ENCODE measurements around the gene CASTOR1.

The CASTOR1 gene

DNA sequence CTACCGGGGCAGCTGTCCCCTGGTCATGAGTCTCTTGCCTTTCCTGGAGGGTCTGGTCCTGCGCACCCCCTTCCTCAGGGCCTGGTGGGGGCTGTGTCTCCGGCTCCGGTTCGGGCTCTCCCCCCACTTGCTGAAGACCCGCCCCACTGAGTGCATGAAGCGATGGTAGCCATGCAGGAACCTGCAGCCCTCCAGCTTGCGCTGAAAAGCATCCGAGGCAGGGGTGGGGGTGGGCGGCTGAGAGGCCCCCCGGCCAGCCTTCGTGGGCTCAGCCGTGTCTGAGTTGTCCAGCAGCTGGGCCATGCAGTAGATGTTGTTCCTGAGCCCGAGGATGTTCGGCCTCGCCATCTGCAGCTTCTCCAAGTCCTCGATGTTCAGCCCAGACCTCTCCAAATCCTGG is 25.4 kb downstream of the CASTOR1 start:
- Histone ChIP-seq H3K9ac (ENCODE audit: low read depth, low read length) (no peak overlapping the region), H3K9me3 (ENCODE audit: control insufficient read depth, insufficient read depth, low read length) (no peaks in the 10 kb centered on the region), H3K36me3 (ENCODE audit: insufficient read depth, low read length) (no peaks in the 10 kb centered on the region), H3K4me1 (ENCODE audit: insufficient read depth, low read length) (peaks cover 4% of the 10 kb centered on the region; the same call in 1 of the 2 replicates)

DNA sequence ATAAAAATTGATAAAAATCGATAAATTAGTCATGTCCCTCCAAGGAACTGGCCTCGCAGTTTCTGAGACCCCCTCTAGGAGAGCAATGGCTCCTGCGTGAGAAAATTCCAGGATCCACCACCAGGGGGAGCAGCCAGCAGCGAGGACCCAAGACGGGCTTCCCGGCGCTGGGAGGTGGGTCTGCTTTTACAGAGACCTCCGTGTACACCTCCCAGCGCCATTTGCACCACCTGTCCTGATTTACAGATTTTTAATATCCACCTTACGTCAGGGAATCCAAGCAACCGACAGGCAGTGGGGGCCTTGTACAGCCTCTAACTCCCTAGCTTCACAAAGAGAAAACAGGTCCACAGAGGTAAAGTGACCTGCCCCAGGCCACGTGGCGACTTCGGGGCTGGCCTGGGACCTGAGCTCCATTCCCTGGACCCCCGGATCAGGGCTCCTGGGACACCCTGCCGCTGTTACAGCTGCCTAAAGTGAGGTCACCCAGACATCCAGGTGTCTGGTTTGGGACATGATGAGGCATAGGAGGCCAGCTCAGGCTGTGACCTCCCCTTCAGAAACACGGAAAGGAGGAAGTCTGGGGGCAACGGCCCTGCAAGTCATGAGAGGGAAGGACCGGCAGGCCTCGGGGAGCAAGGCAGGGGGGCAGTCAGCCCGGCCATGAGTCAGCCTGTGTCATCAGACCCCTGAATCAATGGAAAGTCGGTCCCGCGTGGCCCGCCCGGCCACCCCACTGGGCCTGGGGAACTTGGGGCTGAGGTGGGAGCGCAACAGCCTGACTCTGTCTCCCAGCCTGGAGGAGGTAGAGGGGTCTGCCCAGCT is 26.2 kb downstream of the CASTOR1 start:
- Histone ChIP-seq H3K9ac (ENCODE audit: low read depth, low read length) (no peak overlapping the region), H3K9me3 (ENCODE audit: control insufficient read depth, insufficient read depth, low read length) (no peaks in the 10 kb centered on the region), H3K4me1 (ENCODE audit: insufficient read depth, low read length) (peaks cover 7% of the 10 kb centered on the region; the same call in 1 of the 2 replicates), H3K36me3 (ENCODE audit: insufficient read depth, low read length) (no peaks in the 10 kb centered on the region)

DNA sequence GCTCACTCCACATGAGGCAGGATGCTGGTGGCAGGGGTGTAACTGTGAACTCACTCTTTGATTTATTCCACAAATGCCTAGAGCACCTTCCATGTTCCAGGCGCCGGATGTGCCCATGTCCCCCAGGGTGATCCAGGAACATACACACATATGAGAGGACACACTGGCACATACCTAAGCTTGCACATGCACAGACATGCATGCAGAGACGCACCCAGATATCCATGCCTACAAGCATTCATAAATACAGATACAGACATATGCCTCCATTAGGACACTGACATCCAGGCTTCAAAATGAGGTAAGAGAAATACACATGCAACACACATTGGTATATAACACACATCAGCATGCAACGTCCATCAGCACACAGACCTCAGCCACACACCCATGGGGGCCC is 27.2 kb downstream of the CASTOR1 start:
- peaks cover 9% of the 10 kb centered on the region; the same call in 1 of the 2 replicates for H3K4me1 ChIP-seq (ENCODE audit: insufficient read depth, low read length)
- H3K9ac ChIP-seq (ENCODE audit: low read depth, low read length), result no peak overlapping the region
- H3K9me3 ChIP-seq (ENCODE audit: control insufficient read depth, insufficient read depth, low read length), result no peaks in the 10 kb centered on the region
- H3K36me3 ChIP-seq (ENCODE audit: insufficient read depth, low read length), result no peaks in the 10 kb centered on the region

DNA sequence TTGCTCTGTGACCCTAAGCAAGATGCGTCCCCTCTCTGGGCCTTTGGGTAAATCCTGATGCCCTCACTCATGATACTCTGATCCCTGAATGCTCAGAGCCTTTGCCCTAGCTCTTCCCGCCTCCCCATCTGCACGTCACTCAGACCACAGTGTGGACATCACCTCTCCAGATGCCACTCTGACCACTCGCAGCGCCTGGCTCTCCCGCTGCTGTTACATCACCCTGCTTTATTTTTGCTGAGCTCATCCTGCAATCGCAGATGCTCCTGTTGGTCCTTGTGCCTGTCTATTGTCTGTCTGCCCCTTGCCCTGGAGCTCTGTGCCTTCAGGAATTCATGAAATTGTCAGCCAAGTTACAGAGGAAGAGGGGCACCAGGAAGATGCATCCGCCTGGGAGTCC is 28.2 kb downstream of the CASTOR1 start:
- Histone ChIP-seq H3K9ac (ENCODE audit: low read depth, low read length) (no peak overlapping the region), H3K9me3 (ENCODE audit: control insufficient read depth, insufficient read depth, low read length) (no peaks in the 10 kb centered on the region), H3K4me1 (ENCODE audit: insufficient read depth, low read length) (peaks cover 19% of the 10 kb centered on the region; the same call in 1 of the 2 replicates), H3K36me3 (ENCODE audit: insufficient read depth, low read length) (no peaks in the 10 kb centered on the region)

DNA sequence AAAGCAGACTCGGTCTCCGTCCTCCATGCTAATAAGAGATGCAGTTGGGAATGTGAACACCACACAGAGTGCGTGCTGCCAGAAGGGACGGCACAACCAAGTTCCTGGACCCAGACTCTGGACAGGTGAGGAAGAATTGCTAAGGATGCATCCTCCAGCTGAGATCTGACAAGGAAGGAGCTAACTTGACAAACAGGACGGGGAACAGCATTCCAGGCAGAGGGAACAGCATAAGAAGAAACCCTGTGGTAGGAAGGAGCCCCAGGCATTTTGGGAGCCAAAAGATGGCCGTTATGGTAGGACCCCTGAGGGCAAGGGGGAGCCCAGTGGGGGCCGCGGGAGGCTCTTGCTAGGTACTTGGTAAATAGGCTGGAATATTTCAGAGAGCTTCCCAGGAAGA is 28.6 kb downstream of the CASTOR1 start:
- Histone ChIP-seq H3K9ac (ENCODE audit: low read depth, low read length) (no peak overlapping the region), H3K36me3 (ENCODE audit: insufficient read depth, low read length) (no peaks in the 10 kb centered on the region), H3K4me1 (ENCODE audit: insufficient read depth, low read length) (peaks cover 19% of the 10 kb centered on the region; the same call in 1 of the 2 replicates), H3K9me3 (ENCODE audit: control insufficient read depth, insufficient read depth, low read length) (no peaks in the 10 kb centered on the region)

DNA sequence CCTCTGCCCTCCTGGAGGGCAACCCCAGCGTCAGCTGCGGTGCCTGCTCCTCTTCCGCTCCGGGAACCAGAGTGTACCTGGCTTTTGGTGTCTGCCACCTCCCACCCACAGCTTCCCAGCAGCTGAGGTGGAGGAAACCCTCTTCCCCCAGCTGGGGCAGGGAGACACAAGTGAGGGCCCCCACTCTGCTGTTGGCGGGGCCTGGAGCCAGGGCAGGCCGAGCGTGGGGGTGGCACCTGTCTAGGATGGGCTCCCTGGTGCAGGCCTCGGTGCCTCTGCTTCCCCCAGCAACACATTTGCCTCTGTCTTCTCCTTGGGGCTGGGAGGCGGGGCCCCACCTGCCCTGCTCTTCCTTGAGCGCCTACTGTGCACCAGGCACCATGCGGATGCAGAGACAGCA is 29.0 kb downstream of the CASTOR1 start:
- Histone ChIP-seq H3K36me3 (ENCODE audit: insufficient read depth, low read length) (no peaks in the 10 kb centered on the region), H3K9ac (ENCODE audit: low read depth, low read length) (no peak overlapping the region), H3K9me3 (ENCODE audit: control insufficient read depth, insufficient read depth, low read length) (no peaks in the 10 kb centered on the region), H3K4me1 (ENCODE audit: insufficient read depth, low read length) (peaks cover 19% of the 10 kb centered on the region; the same call in 1 of the 2 replicates)

DNA sequence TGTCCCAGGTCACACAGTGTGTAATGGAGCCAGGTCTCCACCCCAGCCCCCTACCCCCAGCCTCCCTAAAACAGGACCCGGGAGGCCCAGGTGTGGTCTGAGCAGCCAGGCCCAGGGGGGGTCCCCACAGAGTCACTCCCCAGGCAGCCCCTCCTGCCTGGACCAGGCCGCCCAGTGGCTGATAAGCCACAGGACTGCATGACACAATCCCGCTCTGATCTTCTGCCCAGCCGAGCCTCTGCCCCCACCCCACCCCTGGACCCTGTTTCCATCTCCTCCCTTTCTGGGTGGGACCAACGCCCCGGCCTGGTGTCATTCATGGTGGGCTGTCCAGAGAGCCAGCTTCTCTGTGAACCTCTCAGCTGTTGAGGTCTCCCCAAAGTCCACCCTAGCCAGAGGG is 35.0 kb downstream of the CASTOR1 start:
- Histone ChIP-seq H3K9me3 (ENCODE audit: control insufficient read depth, insufficient read depth, low read length) (no peaks in the 10 kb centered on the region), H3K9ac (ENCODE audit: low read depth, low read length) (no peak overlapping the region), H3K36me3 (ENCODE audit: insufficient read depth, low read length) (no peaks in the 10 kb centered on the region), H3K4me1 (ENCODE audit: insufficient read depth, low read length) (peaks cover 37% of the 10 kb centered on the region)

DNA sequence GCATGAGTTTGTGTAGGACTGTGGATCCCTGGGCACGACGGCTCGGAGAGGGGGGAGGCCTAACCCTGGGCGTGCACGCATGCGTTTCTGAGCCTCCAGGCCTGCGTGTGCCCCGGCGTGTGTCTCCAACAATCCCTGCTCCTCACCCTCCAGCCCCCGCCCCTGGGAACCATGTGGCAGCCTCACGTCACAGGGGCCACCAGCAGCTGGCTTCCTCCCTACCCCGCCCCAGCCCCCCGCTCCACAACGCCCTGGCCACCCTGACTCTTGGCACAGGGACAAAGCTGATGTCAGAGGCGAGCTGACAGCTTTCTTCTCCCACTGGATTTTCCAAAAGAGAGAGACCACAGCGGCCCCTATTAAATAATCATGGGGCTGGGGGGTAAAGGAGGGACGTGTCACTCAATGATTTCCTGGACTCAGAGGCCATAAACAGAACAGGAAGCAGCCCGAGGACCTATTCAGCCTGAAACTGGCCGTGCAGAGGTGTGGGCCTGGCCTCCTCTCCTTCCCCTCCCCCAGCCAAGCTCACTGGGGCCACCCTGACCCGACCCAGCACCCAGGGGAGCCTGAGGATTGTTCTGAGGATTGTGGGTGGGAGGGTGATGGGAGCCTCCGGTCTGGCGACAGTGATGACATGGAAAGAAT is 36.0 kb downstream of the CASTOR1 start:
- Histone ChIP-seq H3K4me1 (ENCODE audit: insufficient read depth, low read length) (peaks cover 36% of the 10 kb centered on the region), H3K36me3 (ENCODE audit: insufficient read depth, low read length) (no peaks in the 10 kb centered on the region), H3K9me3 (ENCODE audit: control insufficient read depth, insufficient read depth, low read length) (no peaks in the 10 kb centered on the region), H3K9ac (ENCODE audit: low read depth, low read length) (no peak overlapping the region)

DNA sequence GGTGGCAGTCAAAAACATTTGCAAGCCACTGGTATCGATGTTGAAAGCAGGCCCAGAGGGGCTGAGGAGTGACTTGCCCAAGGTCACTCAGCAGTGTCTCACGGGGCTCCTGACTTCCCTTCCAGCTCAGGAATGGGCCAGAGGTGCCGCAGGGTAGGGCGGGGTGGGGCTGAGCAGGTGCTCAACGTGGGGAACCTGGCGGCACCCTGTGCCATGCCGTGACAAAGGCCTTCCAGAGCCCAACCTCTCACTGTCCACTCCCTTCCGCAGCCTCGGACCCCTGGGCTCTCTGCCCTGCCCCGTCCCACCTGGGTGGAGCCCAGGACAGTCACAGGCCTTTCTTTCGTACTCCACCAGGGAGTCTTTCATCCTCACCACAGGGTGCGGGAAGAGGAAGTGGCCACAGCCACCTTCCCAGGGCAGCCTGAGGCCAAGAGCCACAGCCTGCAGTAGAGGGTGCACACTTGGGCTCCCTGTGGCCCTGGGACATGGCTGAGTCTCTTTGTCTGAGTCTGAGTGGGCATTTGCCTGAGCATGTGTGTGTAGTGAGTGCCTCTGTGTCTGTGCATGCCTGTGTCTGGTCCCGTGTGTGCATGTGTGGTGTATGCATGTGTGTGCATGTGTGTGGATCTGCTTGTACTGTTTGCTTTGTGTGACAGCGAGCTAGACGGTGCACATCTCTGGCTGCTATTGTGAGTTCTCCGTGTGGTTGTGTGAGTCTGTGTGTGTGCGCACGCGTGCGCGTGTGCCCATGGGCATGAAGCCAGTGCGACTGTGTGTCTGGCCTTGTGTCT is 36.7 kb downstream of the CASTOR1 start:
- H3K9me3 ChIP-seq (ENCODE audit: control insufficient read depth, insufficient read depth, low read length), result no peaks in the 10 kb centered on the region
- no peak overlapping the region for H3K9ac ChIP-seq (ENCODE audit: low read depth, low read length)
- H3K4me1 ChIP-seq (ENCODE audit: insufficient read depth, low read length), result peaks cover 35% of the 10 kb centered on the region
- H3K36me3 ChIP-seq (ENCODE audit: insufficient read depth, low read length), result no peaks in the 10 kb centered on the region

DNA sequence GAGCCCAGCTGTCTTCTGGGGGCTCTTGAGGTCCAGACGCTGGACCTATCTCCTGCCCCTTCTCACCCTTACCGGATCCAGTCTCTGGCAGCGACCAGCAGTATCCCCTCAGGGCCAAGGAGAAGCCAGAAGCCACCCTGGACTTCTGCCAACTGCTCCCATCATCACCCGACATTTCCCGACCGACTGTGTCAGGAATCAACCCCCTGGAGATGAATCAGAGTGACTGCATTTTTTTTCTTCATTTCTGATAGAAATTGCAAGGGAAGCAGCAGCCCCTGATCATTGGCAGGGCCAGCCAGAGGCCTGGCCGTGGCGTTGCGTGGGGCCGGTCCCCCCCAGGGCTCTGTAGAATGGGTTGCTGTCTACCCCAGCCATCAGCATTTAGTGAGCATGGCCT is 37.6 kb downstream of the CASTOR1 start:
- H3K9me3 ChIP-seq (ENCODE audit: control insufficient read depth, insufficient read depth, low read length), result no peaks in the 10 kb centered on the region
- no peaks in the 10 kb centered on the region for H3K36me3 ChIP-seq (ENCODE audit: insufficient read depth, low read length)
- H3K9ac ChIP-seq (ENCODE audit: low read depth, low read length), result no peak overlapping the region
- peaks cover 35% of the 10 kb centered on the region for H3K4me1 ChIP-seq (ENCODE audit: insufficient read depth, low read length)

DNA sequence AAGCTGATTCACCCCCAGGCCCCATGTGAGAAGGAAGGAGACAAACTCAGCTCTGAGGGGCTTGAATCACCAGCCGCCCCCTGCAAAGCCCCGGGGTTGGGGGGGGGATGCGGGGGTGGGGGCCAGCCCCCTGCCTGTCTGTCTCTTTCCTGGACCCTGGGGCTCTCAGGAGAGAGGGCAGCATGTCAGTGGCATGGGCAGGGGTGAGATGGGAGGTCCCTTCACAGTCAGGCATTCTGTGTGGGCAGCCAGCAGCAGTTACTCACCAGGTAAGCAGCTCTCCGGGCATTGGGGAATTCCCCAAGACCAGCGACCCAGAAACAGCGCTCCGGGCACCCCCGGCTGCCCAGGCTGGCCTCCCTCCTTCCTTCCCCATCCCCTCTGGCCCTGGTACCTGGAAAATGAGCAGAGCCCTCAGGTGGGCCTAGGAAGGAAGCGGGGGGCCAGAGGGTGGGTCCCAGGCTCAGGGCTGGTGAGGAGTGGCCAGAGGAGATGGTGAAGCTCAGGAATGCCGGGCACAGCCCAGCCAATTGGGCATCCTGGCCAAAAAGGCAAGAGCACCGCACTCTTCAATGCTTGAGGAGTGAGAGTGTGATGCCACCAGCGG is 38.5 kb downstream of the CASTOR1 start:
- H3K4me1 ChIP-seq (ENCODE audit: insufficient read depth, low read length), result peaks cover 30% of the 10 kb centered on the region
- no peaks in the 10 kb centered on the region for H3K9me3 ChIP-seq (ENCODE audit: control insufficient read depth, insufficient read depth, low read length)
- no peaks in the 10 kb centered on the region for H3K36me3 ChIP-seq (ENCODE audit: insufficient read depth, low read length)
- H3K9ac ChIP-seq (ENCODE audit: low read depth, low read length), result no peak overlapping the region

DNA sequence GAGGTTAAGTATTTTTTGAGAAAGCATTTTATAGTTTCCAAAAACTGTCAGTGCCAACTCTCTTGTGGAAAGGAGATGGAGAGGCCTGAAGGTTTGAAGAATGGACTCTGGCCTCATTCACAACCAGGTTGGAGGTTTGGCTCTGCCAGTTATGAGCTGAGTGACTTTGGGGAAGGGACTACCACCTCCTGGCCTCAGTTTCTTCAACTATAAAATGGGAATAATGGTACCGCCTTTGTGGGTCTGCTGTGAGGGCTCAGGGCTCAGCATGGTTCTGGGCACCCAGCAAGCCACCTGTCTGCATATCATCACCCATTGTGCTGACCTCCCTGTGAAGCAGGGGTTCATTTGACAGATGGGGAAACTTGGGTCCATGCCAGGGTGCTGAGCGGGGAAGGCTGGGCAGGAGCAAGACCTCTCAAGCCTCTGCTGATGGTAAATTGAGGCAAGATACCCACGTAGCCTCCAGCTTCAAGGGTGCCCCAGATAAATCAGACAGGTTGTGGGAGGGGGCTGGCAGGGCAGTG is 39.2 kb downstream of the CASTOR1 start:
- Histone ChIP-seq H3K4me1 (ENCODE audit: insufficient read depth, low read length) (peaks cover 30% of the 10 kb centered on the region), H3K9ac (ENCODE audit: low read depth, low read length) (no peak overlapping the region), H3K36me3 (ENCODE audit: insufficient read depth, low read length) (no peaks in the 10 kb centered on the region), H3K9me3 (ENCODE audit: control insufficient read depth, insufficient read depth, low read length) (no peaks in the 10 kb centered on the region)

DNA sequence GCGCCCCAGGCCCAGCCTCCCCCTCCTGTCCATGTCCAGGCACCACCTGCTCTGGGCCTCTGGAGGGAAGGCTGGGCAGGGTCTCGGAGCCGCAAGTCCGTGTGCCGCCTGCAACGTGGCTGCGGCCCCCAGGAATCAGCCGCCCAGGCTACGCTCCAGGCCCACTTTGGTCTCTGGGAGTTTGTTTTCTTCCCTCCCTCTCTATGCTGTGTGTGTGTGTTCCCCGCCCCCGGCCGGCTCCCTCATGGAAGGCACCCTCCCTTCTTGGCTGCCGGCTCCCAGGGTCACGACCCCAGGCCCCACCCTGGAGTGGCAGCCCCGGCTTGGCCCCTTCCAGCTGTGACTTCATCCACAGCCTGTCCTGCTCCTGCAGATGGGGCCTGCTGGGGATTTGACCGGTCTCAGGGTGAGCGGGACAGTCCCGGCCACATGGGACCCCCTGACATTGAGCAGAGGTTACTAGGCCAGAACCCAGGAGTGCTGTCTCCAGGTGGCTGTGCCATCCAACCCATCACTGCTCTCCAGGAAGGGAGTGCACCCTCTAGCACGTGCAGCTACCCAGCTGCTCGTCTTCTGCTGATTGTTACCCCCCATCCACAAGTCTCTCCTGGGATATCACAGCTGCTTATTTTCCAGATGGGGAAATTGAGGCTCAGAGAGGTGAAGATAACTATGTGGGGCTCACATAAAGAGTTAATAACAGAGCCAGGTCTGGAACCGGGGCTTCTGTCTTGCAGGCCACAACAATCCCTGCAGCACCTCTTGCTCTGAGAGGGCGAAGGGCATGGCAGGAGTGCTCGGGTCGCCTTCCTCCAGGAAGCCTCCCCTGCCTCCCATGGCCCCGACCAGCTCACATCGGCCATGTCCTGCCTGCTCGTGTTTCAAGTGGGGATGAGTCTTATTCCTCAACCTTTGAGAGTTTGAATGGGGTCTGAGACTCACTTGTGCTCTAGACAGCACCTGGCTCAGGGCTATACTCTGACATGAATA is 40.0 kb downstream of the CASTOR1 start:
- peaks cover 37% of the 10 kb centered on the region for H3K4me1 ChIP-seq (ENCODE audit: insufficient read depth, low read length)
- no peak overlapping the region for H3K9ac ChIP-seq (ENCODE audit: low read depth, low read length)
- no peaks in the 10 kb centered on the region for H3K36me3 ChIP-seq (ENCODE audit: insufficient read depth, low read length)
- no peaks in the 10 kb centered on the region for H3K9me3 ChIP-seq (ENCODE audit: control insufficient read depth, insufficient read depth, low read length)
